Activated T-helper 9 cell treated with anti-CD3 and anti-CD28 coated beads, Interleukin-2, amount 50 U/mL, for 16 hours (primary cell): Measurements from ENCODE around the gene OR6M1.

Source experiments
- DNase-seq: peaks from one replicate; pipeline ENCODE4 v3.0.0-alpha.2; 2020; ENCODE audit warnings: low read depth

Gene OR6M1, protein sequence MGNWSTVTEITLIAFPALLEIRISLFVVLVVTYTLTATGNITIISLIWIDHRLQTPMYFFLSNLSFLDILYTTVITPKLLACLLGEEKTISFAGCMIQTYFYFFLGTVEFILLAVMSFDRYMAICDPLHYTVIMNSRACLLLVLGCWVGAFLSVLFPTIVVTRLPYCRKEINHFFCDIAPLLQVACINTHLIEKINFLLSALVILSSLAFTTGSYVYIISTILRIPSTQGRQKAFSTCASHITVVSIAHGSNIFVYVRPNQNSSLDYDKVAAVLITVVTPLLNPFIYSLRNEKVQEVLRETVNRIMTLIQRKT

DNA sequence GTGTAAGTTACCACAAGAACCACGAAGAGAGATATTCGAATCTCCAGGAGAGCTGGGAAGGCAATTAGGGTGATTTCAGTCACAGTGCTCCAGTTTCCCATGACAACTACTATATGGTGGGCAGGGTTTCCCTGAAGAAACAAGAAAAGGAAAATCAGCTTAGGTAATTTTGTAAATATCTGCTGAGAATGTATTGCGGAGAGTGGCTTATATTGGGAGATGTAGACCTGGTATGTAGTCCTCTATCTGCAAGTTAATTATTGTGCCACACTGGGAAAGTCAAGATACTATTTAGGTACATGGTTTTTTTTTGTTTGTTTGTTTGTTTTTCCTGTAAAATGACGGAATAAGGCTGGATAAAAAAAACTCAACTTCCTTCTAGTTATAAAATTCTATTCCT is at the start of gene OR6M1:
OR6M1 (minus strand) TSS at position 101 of the 400 bp plus-strand sequence; CDS start at position 101, 0 bp downstream.
- DNase-seq = no peak

DNA sequence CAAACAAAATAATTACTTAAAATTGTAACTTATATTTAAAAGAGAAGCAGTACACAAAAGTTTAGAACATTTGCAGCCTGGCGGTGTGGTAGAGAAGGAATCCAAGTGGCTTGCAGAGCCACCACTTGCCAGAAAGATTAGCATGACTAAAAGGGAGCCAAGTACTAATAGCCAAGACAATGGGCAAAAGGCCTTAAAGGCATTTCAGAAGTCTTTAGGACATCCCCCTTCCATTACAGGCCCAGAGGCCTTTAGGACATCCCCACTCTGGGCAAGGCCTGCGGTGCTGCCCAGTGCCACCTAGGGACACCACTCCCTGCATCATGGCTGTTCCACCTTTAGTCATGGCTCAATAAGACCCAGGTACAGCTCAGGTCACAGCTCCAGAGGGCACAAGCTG is 46.9 kb upstream of the OR6M1 start:
- DNase-seq = no peak

DNA sequence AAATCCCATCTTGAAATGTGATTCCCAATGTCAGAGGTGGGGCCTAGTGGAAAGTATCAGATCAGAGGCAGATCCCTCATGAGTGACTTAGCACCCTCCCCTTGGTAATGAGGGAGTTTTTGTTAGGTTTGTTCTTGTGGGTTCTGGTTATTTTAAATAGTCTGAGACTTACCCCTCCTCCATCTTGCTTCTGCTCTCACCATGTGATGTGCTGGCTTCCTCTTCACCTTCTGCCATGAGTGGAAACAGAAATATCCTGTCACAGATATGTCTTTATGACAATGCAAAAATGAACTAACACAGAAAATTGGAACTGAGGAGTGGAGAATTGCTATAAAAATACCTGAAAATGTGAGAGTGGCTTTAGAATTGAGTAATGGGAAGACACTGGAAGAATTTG is 46.2 kb upstream of the OR6M1 start:
- no peak for DNase-seq

DNA sequence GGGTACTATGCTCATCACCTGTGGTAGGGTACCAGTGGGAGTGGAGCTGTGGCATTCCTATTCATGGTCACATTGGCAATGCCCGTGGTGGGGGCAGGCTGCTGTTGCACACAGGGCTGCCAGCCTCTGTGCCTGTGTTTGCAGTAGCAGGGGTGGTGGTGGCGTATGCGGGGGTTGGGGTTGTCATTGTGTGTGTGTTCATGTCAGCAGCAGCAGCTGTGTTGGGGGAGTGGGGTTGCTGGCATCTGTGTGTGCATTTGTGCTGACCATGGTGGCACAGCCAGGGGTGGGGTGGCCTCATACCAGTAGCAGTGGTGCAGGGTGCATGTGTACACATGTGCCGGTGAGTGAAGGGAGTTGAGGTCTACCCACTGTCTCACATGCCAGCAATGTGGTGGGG is 45.0 kb upstream of the OR6M1 start:
- DNase-seq = no peak

DNA sequence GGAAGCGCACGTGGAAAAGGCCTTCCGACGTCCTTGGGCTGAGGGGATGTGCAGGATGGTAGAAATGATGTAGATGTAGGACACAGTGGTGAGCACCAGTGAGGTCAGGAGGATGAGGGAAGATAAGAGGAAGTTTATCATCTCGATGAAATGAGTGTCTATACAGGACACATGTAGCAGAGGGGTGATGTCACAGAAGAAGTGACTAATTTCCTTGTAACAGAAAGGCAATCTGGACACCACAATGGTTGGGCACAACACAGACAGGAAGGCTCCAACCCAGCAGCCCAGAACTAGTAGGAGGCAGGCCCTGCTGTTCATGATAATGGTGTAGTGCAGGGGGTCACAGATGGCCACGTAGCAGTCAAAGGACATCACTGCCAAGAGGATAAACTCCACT is 35.0 kb upstream of the OR6M1 start:
- no peak for DNase-seq

DNA sequence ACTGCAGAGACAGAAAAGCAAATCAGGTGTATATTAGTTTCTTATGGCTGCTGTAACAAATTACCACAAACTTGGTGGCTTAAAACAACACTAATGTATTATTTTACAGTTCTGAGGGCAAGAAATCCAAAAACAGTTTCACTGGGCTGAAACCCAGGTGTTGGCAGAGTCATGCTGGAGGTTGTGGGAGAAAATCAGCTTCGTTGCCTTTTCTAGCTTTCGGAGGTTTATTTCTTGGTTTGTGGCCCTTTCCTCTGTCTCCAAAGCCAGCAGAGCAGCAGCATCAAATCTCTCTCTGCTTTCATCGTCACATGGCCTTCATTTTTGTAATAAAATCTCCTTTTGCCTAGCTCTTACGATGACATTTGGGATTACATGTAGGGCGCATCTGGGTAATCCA is 33.0 kb upstream of the OR6M1 start:
- no peak for DNase-seq

DNA sequence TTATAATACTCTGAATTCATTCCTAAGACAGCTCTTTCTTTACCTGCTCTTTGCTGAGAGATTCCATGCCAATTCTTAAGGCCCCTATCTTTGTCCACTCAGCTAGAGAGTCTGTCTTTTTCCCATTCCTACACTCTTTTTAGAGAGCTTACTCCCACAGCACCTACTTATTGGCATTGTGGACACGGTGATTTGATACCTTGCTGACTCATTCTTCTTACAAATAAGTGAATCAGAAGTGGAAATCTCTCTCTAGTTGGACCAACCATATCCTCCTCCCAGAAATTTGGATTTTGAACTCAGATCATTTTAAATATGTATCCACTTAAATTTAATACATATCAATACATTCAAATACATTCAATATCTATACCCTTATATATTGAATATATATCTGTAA is 32.5 kb upstream of the OR6M1 start:
- no peak for DNase-seq

DNA sequence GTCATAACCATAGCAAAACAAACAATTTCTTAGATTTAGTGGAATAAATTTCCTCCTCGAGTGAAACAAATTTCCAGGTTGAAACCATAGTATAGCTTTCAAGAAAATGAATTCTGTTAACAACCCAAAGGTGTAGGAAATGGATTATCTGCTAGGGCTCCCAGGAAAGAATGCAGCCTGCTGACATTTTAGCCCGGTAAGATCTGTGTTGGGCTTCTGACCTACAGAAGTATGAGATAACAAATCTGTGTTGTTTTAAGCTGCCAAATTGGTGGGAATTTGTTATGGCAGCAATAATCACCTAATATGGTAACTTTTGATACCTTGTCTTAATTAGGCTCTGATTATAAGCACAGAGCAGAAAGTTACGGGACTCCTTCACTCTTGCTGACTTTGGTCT is 32.0 kb upstream of the OR6M1 start:
- DNase-seq = no peak

DNA sequence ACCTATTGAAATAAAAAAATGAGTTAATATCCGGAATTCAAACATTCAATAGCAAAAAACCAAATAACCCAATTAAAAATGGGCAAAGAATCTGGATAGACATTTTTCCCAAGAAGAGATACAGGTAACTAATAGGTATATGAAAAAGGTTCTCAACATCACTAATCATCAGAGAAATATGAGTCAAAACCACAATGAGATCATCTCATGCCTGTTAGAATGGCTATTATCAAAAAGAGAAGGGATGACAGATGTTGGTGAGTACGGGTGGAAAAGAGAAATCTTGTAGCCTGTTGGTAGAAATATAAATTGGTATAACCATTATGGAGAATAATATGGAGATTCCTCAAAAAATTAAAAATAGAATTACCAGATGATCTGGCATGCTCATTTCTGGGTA is 26.9 kb upstream of the OR6M1 start:
- no peak for DNase-seq

DNA sequence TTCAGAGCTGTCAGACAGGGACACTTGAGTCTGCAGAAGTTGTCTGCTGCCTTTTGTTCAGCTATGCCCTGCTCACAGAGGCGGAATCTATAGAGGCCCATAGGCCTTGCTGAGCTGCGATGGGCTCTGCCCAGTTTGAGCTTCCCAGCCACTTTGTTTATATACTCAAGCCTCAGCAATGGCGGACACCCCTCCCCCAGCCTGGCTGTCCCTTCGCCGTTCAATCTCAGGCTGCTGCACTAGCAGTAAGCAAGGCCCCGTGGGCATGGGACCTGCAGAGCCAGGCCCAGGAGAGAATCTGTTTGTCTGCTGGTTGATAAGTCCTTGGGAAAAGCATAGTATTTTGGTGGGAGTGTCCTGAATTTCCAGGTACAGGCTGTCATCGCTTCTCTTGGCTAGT is 23.6 kb upstream of the OR6M1 start:
- DNase-seq = no peak

DNA sequence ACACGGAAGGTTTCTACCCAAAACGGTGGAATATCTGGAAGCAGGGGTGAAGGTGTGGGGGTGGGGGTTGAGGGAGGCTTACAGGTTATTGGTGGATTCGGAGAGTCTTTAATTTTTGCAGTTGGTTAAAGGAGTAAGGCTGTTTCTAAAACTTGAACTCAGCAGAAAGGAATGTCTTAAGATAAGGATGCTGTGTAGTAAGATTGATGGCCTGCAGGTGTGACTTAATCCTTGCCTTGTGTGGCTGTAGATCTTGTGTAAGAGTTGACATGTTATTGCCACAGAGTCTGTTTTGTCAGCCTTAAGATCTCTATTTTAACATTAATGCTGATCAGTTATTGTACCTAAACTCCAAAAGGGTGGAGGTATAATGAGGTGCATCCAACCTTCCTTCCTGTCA is 16.4 kb upstream of the OR6M1 start:
- no peak for DNase-seq

DNA sequence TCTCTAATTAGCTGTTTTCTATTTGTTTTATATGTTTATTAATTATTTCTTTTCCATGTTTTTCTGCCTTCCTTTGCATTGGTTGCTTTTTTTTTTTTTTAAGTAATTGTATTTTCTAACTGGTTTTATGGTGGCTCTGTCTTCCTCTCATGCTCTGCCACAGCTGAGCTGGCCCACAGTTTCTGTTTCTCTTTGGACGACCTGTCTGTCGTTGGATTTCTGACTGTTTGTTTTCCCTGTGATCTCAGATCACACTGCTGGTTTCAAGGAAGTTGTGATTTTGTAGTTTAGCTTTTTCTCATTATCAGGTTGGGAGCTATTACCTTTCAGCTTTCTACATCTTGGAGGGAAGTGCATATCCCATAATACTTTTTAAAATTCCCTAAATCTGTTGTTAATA is 15.9 kb upstream of the OR6M1 start:
- DNase-seq = no peak

DNA sequence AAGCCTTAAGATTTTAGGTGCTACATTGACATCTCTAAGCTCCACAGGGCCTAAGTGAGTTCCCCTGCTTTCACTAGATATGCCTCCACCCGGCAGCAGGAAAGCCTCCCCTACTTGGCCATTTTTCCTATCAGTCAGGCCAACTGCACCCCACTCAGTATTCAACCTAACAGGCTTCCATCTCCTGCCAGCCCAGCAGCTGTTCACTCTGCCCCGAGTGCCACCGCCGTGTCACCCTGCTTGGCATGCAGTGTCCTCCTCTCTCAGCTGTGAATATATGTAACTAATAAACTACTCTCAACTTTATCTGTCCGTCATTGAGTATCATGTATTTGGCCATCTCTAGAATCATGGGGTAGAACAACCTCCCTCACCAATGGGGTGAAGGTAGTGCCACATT is 9.0 kb upstream of the OR6M1 start:
- no peak for DNase-seq

DNA sequence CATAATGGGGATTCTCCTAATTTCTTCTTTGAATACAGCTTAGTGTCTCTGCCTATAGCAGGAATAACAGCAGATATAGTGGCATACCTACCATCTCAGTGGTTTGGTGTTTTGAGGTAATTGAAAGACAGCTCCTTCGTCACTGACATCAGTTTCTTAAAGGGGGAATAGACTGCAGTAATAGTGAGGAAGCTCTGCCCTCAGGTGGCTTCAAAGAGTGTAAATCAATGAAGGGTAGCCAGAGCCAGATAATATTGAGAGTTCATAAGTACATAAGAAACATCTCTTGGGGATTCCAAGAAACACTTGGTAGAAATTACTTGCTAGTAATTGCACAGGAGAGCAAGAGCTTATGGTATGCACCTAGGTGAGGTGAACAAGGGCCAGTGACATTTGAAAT is 4.4 kb downstream of the OR6M1 start:
- DNase-seq = no peak

DNA sequence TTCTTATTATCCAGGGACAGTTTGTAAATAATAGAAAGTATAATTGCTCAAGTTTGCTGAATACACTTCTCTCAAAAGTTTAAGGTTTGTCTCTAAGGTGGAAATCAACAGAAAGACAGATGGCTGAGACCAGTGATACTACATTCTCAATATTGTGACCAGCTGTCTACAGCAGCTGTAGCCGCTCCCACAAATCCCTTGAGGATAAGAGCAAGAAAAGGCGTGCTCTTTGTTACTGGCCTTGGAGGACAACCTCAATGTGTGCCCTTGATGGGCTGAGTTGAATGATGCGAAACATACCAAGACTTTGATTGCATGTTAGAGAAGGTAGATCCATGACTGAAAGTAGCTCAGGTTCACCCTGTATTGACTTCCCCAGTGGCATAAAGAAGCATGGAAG is 6.1 kb downstream of the OR6M1 start:
- DNase-seq = no peak

DNA sequence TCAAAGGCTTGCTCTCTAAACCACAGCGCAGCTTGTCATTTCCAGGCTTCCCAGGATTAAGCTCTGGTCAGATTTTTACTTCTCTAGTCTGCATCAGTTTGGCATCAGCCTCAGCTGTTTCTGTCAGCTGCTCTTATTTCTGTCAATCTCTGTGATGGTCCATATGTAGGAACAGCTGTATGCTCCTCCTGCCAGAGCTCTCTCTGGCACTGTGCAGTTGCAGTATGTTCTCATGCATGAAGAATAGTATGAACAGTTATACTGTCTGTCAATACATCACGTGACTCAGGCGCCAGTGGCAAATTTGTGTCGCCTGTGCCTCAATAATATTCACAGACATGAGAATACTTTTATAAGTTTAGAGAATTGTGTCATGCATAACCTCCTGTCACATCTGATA is 6.7 kb downstream of the OR6M1 start:
- no peak for DNase-seq

DNA sequence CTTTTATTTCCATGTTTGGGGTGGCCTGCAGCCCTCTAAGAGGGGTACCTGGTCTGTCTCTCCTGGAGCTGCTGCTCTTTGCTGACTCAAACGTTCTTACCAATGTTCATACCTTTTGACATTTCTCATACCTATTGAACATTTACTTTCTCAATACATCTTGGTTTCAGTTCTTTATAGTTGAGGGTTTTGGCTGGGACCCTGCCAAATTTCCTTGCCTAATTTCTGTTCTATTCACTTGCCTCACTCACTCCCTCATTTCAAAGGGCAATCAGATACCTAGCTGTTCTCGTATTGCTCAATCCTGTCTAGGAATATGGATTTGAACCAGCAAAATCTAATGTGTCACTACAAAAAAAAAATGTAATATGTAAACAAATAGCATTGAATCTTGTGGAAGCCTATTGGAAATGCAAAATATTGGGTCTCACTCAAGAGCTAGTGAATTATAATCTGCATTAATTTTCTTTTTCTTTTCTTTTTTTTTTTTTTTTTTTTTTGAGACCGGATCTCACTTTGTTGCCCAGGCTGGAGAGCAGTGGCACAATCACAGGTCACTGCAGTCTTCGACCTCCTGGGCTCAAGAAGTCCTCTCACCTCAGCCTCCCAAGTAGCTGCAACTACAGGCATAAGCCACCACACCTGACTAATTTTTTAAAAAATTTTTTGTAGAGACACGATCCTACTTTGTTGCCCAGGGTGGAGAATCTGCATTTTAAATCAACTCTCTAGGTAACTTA is 7.5 kb downstream of the OR6M1 start:
- DNase-seq = no peak

DNA sequence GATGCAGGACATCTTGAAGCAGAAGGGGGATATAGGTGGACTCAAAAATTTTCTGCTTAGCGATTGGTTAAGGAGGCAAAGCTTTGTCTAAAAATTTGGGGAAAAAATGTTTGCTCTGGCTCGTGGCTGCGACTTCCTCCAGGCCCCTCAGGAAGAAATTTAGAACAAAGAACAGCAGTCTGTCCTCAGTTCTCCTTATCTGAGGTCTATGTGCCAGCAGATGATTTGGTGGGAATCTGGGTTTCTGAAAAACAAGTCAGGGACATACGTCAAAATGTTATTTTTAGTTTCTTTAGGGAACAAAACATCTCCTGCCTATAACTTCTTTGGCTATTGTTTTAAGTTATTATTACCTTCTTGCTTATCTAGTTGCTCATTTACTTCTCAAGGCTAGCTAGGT is 8.1 kb downstream of the OR6M1 start:
- DNase-seq = no peak

DNA sequence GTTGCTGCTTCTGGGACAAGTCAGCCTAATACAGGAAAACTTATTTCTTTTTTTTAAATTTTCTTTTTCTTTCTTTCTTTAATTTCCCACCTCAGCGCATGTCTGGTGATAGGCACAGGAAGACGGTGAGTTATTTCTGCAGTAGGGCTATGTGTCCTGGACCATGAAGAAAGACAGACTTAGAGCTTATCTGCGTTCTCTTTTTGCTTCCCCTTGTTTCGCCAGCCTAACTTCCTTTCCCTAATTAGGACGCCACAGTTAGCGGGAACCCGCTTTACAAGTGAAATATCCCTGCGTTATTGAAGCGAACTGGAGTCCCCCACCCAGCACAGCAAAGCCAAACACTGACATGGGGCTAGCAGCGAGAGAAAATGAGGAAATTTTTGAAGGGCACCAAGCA is 8.6 kb downstream of the OR6M1 start:
- no peak for DNase-seq

DNA sequence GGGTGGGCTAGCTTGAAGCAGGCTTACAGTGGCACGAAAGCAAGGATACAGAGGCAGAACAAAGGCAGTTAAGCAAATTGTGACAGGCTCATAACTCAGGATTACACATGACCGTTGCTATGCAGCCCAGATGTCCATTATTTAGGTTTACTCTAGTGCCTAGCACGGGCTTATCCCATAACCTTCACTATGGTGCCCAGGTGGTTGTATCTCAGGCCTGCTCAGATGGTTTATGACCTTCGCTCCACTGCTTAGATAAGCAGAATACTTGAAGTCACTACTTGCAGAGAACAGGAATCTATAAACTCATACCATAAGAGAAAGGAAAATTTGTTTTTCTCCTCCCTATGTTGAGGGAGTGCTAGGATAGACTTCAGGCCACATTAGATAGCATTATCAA is 9.0 kb downstream of the OR6M1 start:
- no peak for DNase-seq

DNA sequence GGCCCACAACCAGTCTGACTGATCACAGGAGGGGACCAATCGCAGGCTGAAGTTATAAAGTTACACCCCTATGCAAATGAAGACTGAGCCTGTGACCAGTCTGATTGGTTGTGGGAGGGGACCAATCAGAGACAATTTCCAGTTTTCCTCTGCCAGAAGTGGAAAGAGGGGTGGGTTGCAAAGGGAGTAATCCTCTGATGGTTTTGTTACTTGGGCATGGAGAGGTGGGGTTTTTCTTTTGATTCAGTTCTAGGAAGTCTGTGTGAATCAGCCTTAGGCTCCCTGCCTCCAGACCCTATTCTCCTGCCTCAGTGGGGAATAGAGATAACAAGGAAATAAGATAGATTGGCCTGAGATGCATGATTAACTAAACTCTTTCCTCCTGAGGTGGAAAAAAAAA is 9.9 kb downstream of the OR6M1 start:
- no peak for DNase-seq

DNA sequence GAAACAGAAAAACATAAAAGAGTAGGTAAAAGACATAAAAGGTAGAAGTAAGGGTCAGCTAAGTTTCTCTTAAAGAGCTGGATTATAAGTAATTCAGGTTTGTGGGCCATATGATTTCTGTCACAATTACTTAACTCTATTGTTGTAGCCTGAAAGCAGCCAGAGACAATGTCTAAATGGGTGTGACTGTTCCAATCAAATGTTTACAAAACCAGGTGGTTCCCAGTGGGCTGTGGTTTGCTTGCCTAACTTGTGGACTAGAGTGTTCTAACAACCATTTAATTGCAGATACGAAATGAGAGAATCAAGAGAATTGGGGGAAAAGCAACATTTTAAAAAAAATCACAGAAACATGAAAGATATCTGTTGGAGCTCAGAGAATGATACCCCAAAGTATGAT is 22.6 kb downstream of the OR6M1 start:
- DNase-seq = no peak

DNA sequence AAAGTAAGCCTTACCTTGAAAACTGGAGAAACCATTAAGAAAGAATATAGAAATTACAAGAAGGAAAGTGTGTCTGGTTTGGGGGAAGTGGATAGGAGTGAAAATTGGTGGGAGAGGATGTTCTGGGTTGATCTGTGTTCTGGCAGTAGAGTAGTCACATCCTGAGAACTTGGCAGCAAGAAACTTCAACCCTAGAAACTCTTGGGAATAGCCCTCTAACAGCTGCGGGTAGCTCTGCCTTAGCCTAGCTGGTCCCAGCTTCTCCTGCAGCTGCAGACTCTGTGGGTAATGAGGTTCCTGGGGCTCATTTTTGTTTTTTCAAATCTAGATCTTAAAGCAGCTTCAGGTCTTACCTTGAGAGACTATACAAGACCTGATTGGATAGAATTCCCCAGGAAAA is 27.6 kb downstream of the OR6M1 start:
- DNase-seq = no peak
